Epithelial cell of proximal tubule (primary cell): ENCODE data around the gene SLC10A3. TPM values are rescaled to one million over a fixed set of nuclear protein-coding genes. Genes with fewer than 3 reads are reported as not detected.

ENCODE experiments used
- DNase-seq: peaks from one replicate; pipeline ENCODE4 v3.0.0-alpha.2; 2011; ENCODE audit warnings: low read depth
- H3K4me3 ChIP-seq: 2 replicates; pipeline ENCODE4 v1.5.1; 2011; ENCODE audit warnings: low read depth, mild to moderate bottlenecking, low read length
- total RNA-seq: library from RNA; depleted of rRNA; stranded (reverse); fragments of >200 nt; gene quantifications from 2 replicates; pipeline ENCODE4 v1.2.3, GENCODE V29; 2015
- TF ChIP-seq, protein P1 (sequence below): conservative IDR thresholded peaks from 2 replicates; pipeline ENCODE4 v1.5.1; 2012; ENCODE audit warnings: low read depth, mild to moderate bottlenecking, low read length

SLC10A3 gene
- total RNA-seq: 26.1 and 29.1 TPM in 2 replicates

DNA sequence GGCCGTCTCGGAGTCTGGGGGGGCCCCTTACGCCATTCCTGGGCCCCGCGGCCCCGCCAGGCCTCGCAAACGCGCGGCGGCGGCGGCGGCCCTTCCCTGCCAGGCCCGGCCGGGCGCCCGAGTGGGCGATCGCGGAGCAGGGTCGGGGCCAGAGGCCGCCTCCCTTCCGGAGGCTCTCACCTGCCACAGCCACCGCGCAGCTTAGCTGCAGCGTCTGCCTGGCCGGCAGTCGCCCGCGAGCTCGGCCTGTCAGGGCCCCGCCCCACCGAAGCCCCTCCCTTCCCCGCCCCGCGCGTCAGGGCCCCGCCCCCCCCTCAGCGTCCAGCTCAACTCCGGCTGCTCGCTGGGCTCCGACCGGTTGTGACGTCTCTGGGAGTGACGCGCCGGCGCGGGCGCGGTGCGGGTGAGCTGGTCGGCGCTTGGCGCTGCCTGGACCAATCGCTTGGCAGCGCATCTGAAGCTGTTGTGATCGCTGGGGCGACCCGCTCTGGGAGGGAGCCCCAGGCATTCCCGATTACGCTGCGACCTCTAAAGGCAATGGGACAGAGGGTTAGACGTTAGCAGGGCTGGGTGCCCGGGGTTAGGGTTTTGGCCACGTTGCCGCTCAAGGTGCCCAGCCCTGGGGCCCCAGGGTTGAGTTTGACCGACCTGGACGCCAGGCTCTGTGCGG, at the start of gene SLC10A3:
Gene SLC10A3 (minus strand): TSS at position 216 of the 670 bp plus-strand sequence. CDS start 1,689 bp downstream, outside the sequence.
- DNase-seq: peak; percentile 26
- peak within 1 kb of the TSS; percentile 69 for H3K4me3 ChIP-seq
- TF ChIP-seq, protein P1, sequence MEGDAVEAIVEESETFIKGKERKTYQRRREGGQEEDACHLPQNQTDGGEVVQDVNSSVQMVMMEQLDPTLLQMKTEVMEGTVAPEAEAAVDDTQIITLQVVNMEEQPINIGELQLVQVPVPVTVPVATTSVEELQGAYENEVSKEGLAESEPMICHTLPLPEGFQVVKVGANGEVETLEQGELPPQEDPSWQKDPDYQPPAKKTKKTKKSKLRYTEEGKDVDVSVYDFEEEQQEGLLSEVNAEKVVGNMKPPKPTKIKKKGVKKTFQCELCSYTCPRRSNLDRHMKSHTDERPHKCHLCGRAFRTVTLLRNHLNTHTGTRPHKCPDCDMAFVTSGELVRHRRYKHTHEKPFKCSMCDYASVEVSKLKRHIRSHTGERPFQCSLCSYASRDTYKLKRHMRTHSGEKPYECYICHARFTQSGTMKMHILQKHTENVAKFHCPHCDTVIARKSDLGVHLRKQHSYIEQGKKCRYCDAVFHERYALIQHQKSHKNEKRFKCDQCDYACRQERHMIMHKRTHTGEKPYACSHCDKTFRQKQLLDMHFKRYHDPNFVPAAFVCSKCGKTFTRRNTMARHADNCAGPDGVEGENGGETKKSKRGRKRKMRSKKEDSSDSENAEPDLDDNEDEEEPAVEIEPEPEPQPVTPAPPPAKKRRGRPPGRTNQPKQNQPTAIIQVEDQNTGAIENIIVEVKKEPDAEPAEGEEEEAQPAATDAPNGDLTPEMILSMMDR: no peak

- no peak overlapping the region for H3K4me3 ChIP-seq
- DNase-seq: no peak
- TF ChIP-seq, protein P1: no peak
These were observed 48.6 kb upstream of the SLC10A3 start for GRCh38 chrX:154539077-154539476.

- no peak overlapping the region for H3K4me3 ChIP-seq
- TF ChIP-seq, protein P1: no peak
- no peak for DNase-seq
These were observed 45.5 kb upstream of the SLC10A3 start for GRCh38 chrX:154535892-154536291.

DNA sequence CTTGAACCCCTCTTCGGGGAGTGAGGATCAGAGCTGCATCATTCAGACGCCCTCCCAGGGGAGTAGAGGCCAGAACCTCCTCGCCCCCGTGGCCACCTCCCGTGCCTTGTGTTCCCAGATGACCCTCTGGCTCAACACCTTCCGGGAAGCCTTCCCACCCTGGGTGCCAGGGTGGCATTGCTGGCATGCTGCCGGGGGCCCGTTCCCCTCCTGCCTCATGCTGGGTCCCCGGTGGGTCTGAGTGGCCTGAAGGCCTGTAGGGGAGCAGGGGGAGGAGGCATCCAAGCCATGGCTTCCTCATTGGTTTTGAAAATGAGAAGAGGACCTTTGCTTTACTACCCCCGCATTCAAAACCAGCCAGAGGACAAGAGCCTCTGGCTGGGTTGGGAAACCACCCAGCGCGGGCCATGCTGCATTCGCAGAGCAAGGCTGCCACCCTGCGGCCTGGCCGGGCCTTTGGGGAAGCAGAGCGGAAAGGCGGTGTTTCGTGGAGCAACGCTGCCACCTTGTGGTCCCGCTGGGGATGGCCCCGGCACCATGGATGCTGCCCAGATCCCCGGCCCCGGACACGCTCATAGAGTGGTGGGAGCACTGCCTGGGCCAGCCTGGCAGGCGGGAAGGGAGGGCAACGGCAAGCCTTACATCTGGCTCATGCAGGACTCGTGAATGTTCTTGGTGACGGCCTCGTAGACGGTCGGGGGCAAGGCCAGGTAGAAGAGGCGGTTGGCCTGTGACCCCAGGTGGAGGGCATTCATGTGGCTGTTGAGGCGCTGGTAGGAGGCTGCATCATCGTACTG, 44.3 kb upstream of the SLC10A3 start:
- TF ChIP-seq, protein P1: peak; percentile 83
- no peak overlapping the region for H3K4me3 ChIP-seq
- no peak for DNase-seq

DNA sequence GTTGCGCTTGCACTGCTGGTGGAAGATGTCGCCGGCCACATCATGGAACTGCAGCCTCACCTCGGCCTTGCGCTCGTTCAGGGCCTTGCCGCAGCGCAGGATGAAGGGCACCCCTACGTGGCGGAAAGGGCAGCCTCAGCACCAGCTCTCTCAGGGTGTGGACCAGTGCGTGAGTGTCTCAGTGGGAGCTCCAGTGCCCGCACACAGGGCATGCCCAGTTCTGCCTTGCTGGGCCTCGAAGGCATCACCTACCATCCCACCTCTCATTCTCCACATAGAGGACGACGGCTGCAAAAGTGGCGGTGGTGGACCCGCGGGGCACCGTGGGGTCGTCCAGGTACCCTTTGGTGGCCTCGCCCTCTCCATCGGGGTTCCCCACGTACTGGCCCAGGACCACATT, 42.3 kb upstream of the SLC10A3 start:
- no peak for DNase-seq
- TF ChIP-seq, protein P1: no peak
- H3K4me3 ChIP-seq: no peak overlapping the region

DNA sequence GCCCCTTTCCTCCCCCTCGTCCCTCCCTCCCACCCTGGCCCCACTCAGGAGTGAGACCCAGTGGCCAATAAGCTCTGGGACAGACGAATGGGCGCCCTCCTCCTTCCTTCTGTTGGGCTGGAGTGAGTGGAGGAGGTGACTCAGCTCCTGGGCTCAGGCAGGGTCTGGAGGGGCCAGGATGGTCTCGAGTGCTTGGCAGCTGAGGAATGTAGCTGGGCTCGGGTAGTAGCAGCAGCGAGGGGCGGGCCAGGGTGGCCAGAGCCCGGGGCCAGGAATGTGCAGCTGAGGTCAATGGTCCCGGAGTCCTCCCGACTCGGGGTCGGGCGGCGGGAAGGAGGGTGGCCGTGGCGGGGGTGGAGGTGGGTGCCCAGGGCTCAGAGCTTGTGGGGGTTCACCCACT, 41.2 kb upstream of the SLC10A3 start:
- H3K4me3 ChIP-seq: no peak overlapping the region
- DNase-seq: no peak
- TF ChIP-seq, protein P1: no peak
